H9 (cell line): ENCODE data around the gene MRPS10. TPM values are rescaled to one million over a fixed set of nuclear protein-coding genes. Genes with fewer than 3 reads are reported as not detected.
"Not testable (repeated sequence)": the region's sequence is repeated elsewhere in the genome, so short reads cannot be mapped to it uniquely, and the experiment has no call there.

ENCODE experiments used
- DNase-seq: peaks from one replicate; pipeline ENCODE4 v3.0.0-alpha.2; 2017
- H2AFZ ChIP-seq: one replicate; pipeline ENCODE4 v1.6.1; 2013; ENCODE audit warnings: mild to moderate bottlenecking, low read length, control low read depth, moderate library complexity
- H2AK5ac ChIP-seq: 2 replicates; pipeline ENCODE4 v1.6.1; 2013; ENCODE audit warnings: low read length, control low read depth, mixed read lengths; ENCODE audit not compliant: insufficient read length
- H2BK120ac ChIP-seq: one replicate; pipeline ENCODE4 v1.6.1; 2013; ENCODE audit warnings: low read depth, mild to moderate bottlenecking, low read length, control low read depth, inconsistent platforms; ENCODE audit not compliant: poor library complexity, severe bottlenecking
- H2BK12ac ChIP-seq: 2 replicates; pipeline ENCODE4 v1.6.1; 2013; ENCODE audit warnings: low read length, control low read depth, mixed read lengths, low read depth; ENCODE audit not compliant: insufficient read length
- H2BK15ac ChIP-seq: 2 replicates; pipeline ENCODE4 v1.6.1; 2013; ENCODE audit warnings: low read depth, low read length, control low read depth
- H2BK20ac ChIP-seq: one replicate; pipeline ENCODE4 v1.6.1; 2013; ENCODE audit warnings: low read depth, mild to moderate bottlenecking, low read length, control low read depth, inconsistent platforms; ENCODE audit not compliant: poor library complexity, severe bottlenecking
- H2BK5ac ChIP-seq: 2 replicates; pipeline ENCODE4 v1.6.1; 2013; ENCODE audit warnings: low read length, control low read depth, mixed read lengths; ENCODE audit not compliant: insufficient read length
- H3K14ac ChIP-seq: 2 replicates; pipeline ENCODE4 v1.6.1; 2013; ENCODE audit warnings: low read length, control low read depth; ENCODE audit not compliant: insufficient read depth
- H3K18ac ChIP-seq: 2 replicates; pipeline ENCODE4 v1.6.1; 2013; ENCODE audit warnings: low read depth, mild to moderate bottlenecking, mixed read lengths, low read length, control low read depth; ENCODE audit not compliant: insufficient read length
- H3K23ac ChIP-seq: 2 replicates; pipeline ENCODE4 v1.6.1; 2013; ENCODE audit warnings: low read length, control low read depth, mixed read lengths, low read depth; ENCODE audit not compliant: insufficient read length
- H3K23me2 ChIP-seq: 2 replicates; pipeline ENCODE4 v1.6.1; 2013; ENCODE audit warnings: low read depth, mild to moderate bottlenecking, mixed read lengths, low read length, control low read depth; ENCODE audit not compliant: insufficient read length, poor library complexity, severe bottlenecking
- H3K27ac ChIP-seq: 2 replicates; pipeline ENCODE4 v1.5.1; 2013; ENCODE audit warnings: low read length, control low read depth, mixed read lengths, low read depth; ENCODE audit not compliant: insufficient read length
- H3K27me3 ChIP-seq: 2 replicates; pipeline ENCODE4 v1.6.1; 2013; ENCODE audit warnings: low read length, control low read depth, inconsistent platforms; ENCODE audit not compliant: insufficient read depth
- H3K4ac ChIP-seq: 2 replicates; pipeline ENCODE4 v1.6.1; 2013; ENCODE audit warnings: low read depth, mild to moderate bottlenecking, control low read depth, inconsistent platforms, low read length, moderate library complexity
- H3K4me1 ChIP-seq: 2 replicates; pipeline ENCODE4 v1.6.1; 2013; ENCODE audit warnings: low read length, control low read depth, inconsistent platforms; ENCODE audit not compliant: insufficient read depth
- H3K4me2 ChIP-seq: 2 replicates; pipeline ENCODE4 v1.6.1; 2013; ENCODE audit warnings: low read length, control low read depth, mixed read lengths; ENCODE audit not compliant: insufficient read length, insufficient read depth
- H3K56ac ChIP-seq: 2 replicates; pipeline ENCODE4 v1.6.1; 2013; ENCODE audit warnings: low read depth, mild to moderate bottlenecking, mixed read lengths, low read length, control low read depth; ENCODE audit not compliant: insufficient read length
- H3K79me1 ChIP-seq: 2 replicates; pipeline ENCODE4 v1.6.1; 2013; ENCODE audit warnings: low read depth, mild to moderate bottlenecking, moderate library complexity, low read length, control low read depth, inconsistent platforms; ENCODE audit not compliant: insufficient read depth, poor library complexity, severe bottlenecking
- H3K79me2 ChIP-seq: 2 replicates; pipeline ENCODE4 v1.6.1; 2013; ENCODE audit warnings: low read length, control low read depth, inconsistent platforms; ENCODE audit not compliant: insufficient read depth
- H3K9ac ChIP-seq: 2 replicates; pipeline ENCODE4 v1.6.1; 2013; ENCODE audit warnings: low read length, control low read depth, mixed read lengths; ENCODE audit not compliant: insufficient read length; ENCODE audit errors: extremely low read depth
- H3K9me3 ChIP-seq: one replicate; pipeline ENCODE4 v1.6.1; 2013; ENCODE audit warnings: low read depth, low read length, inconsistent platforms; ENCODE audit not compliant: control insufficient read depth
- H3T11ph ChIP-seq: one replicate; pipeline ENCODE4 v1.6.1; 2013; ENCODE audit warnings: mild to moderate bottlenecking, low read length, control low read depth, inconsistent platforms
- H4K20me1 ChIP-seq: one replicate; pipeline ENCODE4 v1.6.1; 2013; ENCODE audit not compliant: control insufficient read depth, insufficient read length, insufficient read depth
- H4K5ac ChIP-seq: 2 replicates; pipeline ENCODE4 v1.6.1; 2013; ENCODE audit warnings: low read depth, mild to moderate bottlenecking, mixed read lengths, low read length, control low read depth; ENCODE audit not compliant: insufficient read length
- H4K8ac ChIP-seq: replicated peaks from 2 replicates; pipeline ENCODE4 v1.6.1; 2013; ENCODE audit warnings: low read length, control low read depth, mixed read lengths, low read depth; ENCODE audit not compliant: insufficient read length
- H4K91ac ChIP-seq: 2 replicates; pipeline ENCODE4 v1.6.1; 2013; ENCODE audit warnings: low read depth, mild to moderate bottlenecking, moderate library complexity, mixed read lengths, low read length, control low read depth; ENCODE audit not compliant: insufficient read length
- H3K27ac Mint-ChIP-seq, 3 experiments: 2 replicates in 2 of 3; 3 replicates in 1 of 3; pipeline ENCODE4 v1.8.0; 2020 to 2021; ENCODE audit warnings: mixed read lengths in 3 of 3, mild to moderate bottlenecking in 1 of 3, moderate library complexity in 1 of 3
- H3K27me3 Mint-ChIP-seq: 2 replicates; pipeline ENCODE4 v1.8.0; 2021; ENCODE audit warnings: low read depth, mild to moderate bottlenecking, moderate library complexity, mixed read lengths
- H3K36me3 Mint-ChIP-seq, 3 experiments: 2 replicates in 2 of 3; 3 replicates in 1 of 3; pipeline ENCODE4 v1.8.0; 2020 to 2021; ENCODE audit warnings: low read depth in 3 of 3, mixed read lengths in 3 of 3; ENCODE audit not compliant: insufficient read depth in 1 of 3
- H3K4me1 Mint-ChIP-seq, 2 experiments: 2 replicates each; pipeline ENCODE4 v1.8.0; 2020; ENCODE audit warnings: mixed read lengths in 2 of 2
- H3K4me3 Mint-ChIP-seq, 2 experiments: 2 replicates in 1 of 2; 3 replicates in 1 of 2; pipeline ENCODE4 v1.8.0; 2020 to 2021; ENCODE audit warnings: mild to moderate bottlenecking in 2 of 2, mixed read lengths in 2 of 2, moderate library complexity in 1 of 2
- H3K9me3 Mint-ChIP-seq, 2 experiments: 2 replicates in 1 of 2; 3 replicates in 1 of 2; pipeline ENCODE4 v1.8.0; 2020; ENCODE audit warnings: mild to moderate bottlenecking in 2 of 2, mixed read lengths in 2 of 2, moderate library complexity in 1 of 2
- CTCF ChIP-seq: fragments of 200-600 bp; sonication (generic); conservative IDR thresholded peaks from 3 replicates; pipeline ENCODE4 v1.8.0; 2021; ENCODE audit warnings: antibody characterized with exemption, mild to moderate bottlenecking
- WGBS: extraction: QIAGEN DNeasy Blood & Tissue Kit; methylation state at CpG from one replicate; pipeline ENCODE4 v1.1.7; 2013; ENCODE audit warnings: missing lambda C conversion rate, low lambda C conversion rate, mixed read lengths; ENCODE audit not compliant: insufficient read length; ENCODE audit errors: extremely low coverage; 5-methylcytosine and 5-hydroxymethylcytosine counted together
- total RNA-seq: library from RNA; stranded (reverse); gene quantifications from 2 replicates; pipeline ENCODE4 v1.2.1, GENCODE V29; 2021

MRPS10 gene
- total RNA-seq, 1 experiment from 2014 or later: 33.9 TPM

GRCh38 chr6:42193491-42193894 lies 24.2 kb downstream of the MRPS10 start:
- no peak overlapping the region for H2AK5ac ChIP-seq
- no peak overlapping the region for H2AFZ ChIP-seq
- no peak overlapping the region for H2BK5ac ChIP-seq
- no peak overlapping the region for H3K18ac ChIP-seq
- H3K4me2 ChIP-seq: peak overlapping the region; percentile 44
- Mint-ChIP-seq H3K4me3 (peak overlapping the region; percentile 8 to 27; a peak in 1 of 5 replicates), H3K27me3 (peaks cover 4% of the 10 kb centered on the region), H3K9me3 (no peaks in the 10 kb centered on the region), H3K4me1 (peaks cover 10 to 21% of the 10 kb centered on the region in 2 experiments), H3K27ac (no peak overlapping the region), H3K36me3 (no peaks in the 10 kb centered on the region; a peak in 1 of 7 replicates)
- H2BK12ac ChIP-seq: no peak overlapping the region
- H3K79me1 ChIP-seq: no peaks in the 10 kb centered on the region
- no CpG with 5 or more reads among the region's 8 CpGs for WGBS
- no peak overlapping the region for H3T11ph ChIP-seq
- no peak overlapping the region for H3K9ac ChIP-seq
- no peak overlapping the region for H2BK120ac ChIP-seq
- H3K23me2 ChIP-seq: no peaks in the 10 kb centered on the region
- peaks cover 5% of the 10 kb centered on the region; the same call in 1 of the 2 replicates for H3K4me1 ChIP-seq
- no peak overlapping the region for H3K56ac ChIP-seq
- no peak overlapping the region for H4K91ac ChIP-seq
- H3K4ac ChIP-seq: no peak overlapping the region
- H3K23ac ChIP-seq: no peak overlapping the region
- no peaks in the 10 kb centered on the region for H4K20me1 ChIP-seq
- H3K14ac ChIP-seq: no peak overlapping the region; the same call in 1 of the 2 replicates
- H4K5ac ChIP-seq: no peak overlapping the region
- H3K79me2 ChIP-seq: no peaks in the 10 kb centered on the region
- DNase-seq: peak; percentile 51
- H3K27me3 ChIP-seq: no peaks in the 10 kb centered on the region
- TF ChIP-seq CTCF: no peak
- no peak overlapping the region for H2BK15ac ChIP-seq
- H3K27ac ChIP-seq: no peak overlapping the region
- no peak overlapping the region for H2BK20ac ChIP-seq
- no peaks in the 10 kb centered on the region for H3K9me3 ChIP-seq
- H4K8ac ChIP-seq: no peak overlapping the region

GRCh38 chr6:42192385-42192784 lies 25.3 kb downstream of the MRPS10 start:
- not testable (repeated sequence) for H3K27ac Mint-ChIP-seq, H3K4me2 ChIP-seq, H4K5ac ChIP-seq, H3K27me3 ChIP-seq, H3K9me3 Mint-ChIP-seq, H3K27me3 Mint-ChIP-seq, H3K23me2 ChIP-seq, H3K18ac ChIP-seq, H2BK5ac ChIP-seq, H3K36me3 Mint-ChIP-seq, H2AFZ ChIP-seq, H3K79me1 ChIP-seq, H3K4ac ChIP-seq, H3K4me3 Mint-ChIP-seq, H3K56ac ChIP-seq, H4K20me1 ChIP-seq, H2AK5ac ChIP-seq, H3K9me3 ChIP-seq, H2BK20ac ChIP-seq, H3K23ac ChIP-seq, H2BK15ac ChIP-seq, H2BK12ac ChIP-seq, H3T11ph ChIP-seq, H2BK120ac ChIP-seq, H3K27ac ChIP-seq, H3K14ac ChIP-seq, H3K4me1 ChIP-seq, H3K79me2 ChIP-seq, DNase-seq, H3K9ac ChIP-seq, H4K8ac ChIP-seq, H4K91ac ChIP-seq
- peaks cover 10 to 21% of the 10 kb centered on the region in 2 experiments for H3K4me1 Mint-ChIP-seq
- no CpG with 5 or more reads among the region's 5 CpGs for WGBS
